Stimulated activated CD4-positive, alpha-beta T cell treated with anti-CD3 and anti-CD28 coated beads, TNF-alpha, amount 100 ng/mL, for 48 hours (primary cell): ENCODE measurements around the gene SLC66A2.
"Not testable (repeated sequence)": the region's sequence is repeated elsewhere in the genome, so short reads cannot be mapped to it uniquely, and the experiment has no call there.

Experiments used
- DNase-seq, 3 donors: peaks; one replicate each; pipeline ENCODE4 v3.0.0-alpha.2; 2020; ENCODE audit warnings: low read depth in 3 of 3

The SLC66A2 gene

DNA sequence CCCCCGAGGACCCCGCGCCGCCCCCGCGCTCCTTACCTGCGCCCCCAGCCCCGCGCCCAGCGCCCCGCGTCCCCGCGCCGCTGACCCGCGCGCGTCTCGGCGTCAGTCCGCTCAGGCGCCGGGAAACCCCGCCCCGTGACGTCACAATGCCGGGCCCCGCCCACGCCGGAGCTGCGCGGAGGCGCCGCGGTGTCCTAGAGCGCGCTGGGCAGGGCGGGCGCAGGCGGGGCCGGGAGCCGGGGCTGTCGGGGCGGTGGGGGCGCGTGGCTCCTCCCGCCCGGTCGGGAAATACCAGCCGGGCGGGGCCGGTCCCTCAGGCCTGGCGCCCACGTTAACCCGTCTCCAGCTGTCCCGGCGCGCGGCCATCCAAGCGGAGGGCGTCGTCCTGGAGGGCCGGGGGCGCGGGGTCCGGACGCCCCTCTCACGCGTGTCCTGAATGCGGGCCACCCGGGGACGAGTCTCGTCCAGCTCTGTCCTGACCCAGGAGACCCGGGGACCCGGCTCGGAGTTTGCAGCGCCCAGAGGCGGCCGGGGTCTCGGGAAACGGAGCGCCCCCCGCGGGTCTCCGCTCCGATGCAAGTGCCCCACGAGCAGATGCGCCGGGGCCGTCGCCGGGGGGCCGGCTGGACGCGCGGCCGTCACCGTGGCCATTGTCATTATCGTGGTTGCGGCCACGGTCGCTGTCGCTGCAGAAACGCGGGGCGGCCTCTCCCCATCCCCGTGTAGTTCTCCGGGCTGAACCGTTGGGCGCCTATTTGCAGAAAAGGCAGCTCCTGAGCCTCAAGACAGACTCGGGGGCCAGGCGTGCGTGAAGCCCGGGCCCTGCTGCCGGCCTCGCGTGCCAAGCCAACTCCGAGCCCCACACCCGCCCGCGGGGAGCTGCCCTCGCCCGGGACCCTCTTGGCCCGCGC lies at the start of gene SLC66A2:
Gene SLC66A2 (minus strand): TSS at position 109 of the 911 bp plus-strand sequence. CDS start 727 bp downstream, outside the sequence.
- peak; percentile 84 to 96 (median 90) for DNase-seq

DNA sequence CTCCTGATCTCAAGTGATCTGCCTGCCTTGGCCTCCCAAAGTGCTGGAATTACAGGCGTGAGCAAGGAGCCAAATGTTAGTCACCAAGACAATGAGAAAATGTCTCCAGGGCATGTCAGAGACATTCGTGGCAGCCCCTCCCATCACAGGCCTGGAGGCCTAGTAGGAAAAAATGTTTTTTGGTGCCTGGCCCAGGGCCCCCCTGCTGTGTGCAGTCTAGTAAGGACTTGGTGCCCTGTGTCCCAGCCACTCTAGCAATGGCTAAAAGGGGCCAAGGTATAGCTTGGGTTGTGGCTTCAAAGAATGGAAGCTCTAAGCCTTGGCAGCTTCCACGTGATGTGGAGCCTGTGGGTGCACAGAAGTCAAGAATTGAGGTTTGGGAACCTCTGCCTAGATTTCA lies 49.4 kb upstream of the SLC66A2 start:
- no peak for DNase-seq

DNA sequence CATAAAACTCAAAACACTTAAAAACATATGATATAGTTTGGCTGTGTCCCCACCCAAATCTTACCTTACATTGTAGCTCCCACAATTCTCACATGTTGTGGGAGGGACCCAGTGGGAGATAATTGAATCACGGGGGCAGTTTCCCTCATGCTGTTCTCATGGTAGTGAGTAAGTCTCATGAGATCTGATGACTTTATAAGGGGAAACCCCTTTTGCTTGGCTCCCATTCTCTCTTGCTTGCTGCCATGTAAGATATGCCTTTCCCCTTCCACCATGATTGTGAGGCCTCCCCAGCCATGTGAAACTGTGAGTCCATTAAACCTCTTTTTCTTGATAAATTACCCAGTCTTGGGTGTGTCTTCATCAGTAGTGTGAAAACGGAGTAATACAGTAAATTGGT lies 48.2 kb upstream of the SLC66A2 start:
- not testable (repeated sequence) for DNase-seq

DNA sequence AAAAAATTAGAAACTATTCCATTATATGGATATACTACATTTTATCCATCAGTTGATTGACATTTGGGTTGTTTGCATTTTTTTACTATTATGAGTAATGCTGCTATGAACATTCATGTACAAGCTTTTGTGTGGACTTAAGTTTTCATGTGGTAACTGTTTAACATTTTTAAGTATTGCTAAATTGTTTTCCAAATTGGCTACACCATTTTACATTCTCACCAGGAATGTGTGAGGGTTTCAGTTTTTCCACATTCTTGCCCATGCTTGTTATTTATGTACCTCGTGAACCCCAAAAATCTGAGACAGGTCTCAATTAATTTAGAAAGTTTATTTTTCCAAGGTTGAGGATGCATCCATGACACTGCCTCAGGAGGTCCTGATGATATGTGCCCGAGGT lies 40.0 kb upstream of the SLC66A2 start:
- DNase-seq: no peak

DNA sequence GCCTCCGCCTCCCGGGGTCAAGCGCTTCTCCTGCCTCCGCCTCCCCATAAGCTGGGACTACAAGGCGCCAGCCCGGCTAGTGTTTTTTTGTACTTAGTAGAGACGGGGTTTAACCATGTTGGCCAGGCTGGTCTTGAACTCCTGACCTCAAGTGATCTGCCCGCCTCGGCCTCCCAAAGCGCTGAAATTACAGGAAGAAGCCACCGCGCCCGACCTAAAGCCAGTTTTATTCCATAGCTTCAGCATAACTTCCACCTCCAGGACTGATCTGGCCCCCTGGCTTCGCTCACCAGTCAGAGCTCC lies 37.7 kb upstream of the SLC66A2 start:
- no peak for DNase-seq

DNA sequence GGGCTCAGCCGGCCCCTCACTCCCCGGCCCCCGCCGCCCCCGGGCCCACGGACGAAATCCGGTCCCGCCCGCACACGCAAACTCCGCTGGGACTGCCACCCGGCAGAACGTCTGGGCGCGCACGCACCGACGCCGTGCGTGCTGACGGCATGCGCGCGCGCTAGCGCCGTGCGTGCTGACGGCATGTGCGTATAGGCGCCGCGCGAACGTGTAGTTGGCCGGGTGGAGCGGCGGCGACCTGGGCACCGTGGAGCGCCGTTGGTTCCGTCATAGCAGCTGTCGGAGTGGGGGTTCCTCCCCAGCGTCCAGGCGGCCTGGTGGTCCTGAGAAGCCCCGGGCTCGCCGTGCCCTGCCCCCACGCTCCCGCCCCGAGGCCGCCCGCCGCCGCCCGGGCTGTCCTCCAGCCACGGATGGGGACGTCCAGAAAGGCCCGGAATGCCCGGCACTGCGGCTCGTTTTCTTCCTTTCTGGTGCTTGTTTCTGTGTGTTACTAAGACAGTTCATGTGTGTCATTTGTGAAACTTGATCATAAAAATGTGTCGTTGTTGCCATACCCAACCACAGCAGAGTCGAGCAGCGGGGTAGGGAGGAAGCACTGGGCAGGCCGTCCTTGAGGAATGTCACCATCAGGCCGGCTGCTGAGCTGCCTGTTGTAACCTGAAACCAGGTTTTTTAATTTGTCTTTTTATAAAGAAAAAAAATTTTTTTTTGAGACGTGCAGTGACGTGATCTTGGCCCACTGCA lies 37.2 kb upstream of the SLC66A2 start, which contains the start of gene TXNL4A:
Gene TXNL4A (minus strand): TSS at position 113 of the 744 bp plus-strand sequence. CDS start 171 bp downstream, outside the sequence.
- peak; percentile 70 to 73 (median 72) for DNase-seq

DNA sequence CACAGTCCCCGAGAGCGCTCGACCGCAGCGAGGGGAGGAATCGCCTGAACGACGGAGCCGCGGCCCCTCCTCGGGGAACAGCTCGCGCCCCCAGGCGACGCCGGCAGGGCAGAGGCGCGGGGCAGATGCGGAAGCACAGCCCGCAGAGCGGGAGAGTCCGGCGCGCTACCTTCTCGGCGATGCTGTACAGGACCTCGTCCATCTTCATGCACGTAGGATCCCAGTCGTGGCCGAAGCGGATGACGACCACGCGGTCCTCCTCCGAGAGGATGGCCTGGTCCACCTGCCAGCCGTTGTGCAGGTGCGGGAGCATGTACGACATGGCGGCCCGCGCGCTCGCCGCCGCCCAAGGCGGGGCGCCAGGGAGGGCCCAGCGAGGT lies 36.6 kb upstream of the SLC66A2 start:
- peak; percentile 24 to 49 (median 36) for DNase-seq

DNA sequence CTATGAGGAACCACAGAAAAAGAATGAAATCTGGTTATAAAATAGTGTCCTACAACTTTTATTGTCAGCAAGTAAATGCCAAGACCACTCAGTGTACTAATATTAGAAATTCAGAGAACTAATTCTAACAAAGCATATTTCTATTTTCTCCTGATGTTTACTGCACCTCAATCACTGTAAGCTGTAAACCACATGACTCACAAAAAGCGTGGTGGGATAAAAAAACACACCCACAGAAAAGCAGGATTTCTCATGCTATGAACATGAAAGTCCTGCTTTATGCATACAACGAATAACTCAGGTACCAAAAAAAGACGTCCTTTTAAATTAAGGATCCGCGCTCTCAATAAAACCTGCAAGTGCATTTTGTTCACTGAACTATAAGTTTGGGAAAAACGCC lies 36.1 kb upstream of the SLC66A2 start:
- no peak for DNase-seq

DNA sequence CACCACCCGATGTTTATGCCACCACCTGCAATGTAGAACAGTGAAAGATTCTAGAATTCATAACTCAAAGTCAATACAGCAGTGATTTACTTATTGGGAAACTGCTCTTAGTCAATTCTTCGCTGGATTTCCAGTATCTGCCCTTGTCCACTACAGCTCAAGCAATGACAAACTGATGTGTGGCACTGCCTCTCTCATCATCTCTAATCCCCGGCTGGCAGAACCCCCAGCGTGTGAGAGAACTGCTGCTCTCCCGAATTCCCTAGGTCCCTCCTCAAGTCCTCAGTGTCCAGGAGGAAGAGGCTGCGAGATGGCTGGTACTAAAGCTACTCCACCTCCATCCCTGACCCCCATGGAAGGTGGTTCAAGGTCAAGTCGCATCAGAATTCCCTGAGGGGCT lies 35.3 kb upstream of the SLC66A2 start:
- no peak for DNase-seq

DNA sequence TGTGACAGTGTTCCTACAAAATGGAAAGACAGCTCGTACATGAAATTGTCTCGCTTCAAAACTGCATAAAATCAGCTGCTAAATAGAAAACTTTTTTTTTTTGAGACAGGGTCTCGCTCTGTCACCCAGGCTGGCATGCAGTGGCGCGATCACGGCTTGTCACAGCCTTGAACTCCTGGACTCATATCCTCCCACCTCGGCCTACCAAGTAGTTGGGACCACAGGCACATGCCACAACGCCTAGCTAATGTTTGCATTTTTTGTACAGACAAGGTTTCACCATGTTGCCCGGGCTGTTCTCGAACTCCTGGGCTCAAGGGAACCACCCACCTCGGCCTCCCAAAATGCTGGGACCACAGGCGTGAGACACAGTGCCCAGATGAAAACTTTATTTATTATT lies 33.7 kb upstream of the SLC66A2 start:
- no peak for DNase-seq

DNA sequence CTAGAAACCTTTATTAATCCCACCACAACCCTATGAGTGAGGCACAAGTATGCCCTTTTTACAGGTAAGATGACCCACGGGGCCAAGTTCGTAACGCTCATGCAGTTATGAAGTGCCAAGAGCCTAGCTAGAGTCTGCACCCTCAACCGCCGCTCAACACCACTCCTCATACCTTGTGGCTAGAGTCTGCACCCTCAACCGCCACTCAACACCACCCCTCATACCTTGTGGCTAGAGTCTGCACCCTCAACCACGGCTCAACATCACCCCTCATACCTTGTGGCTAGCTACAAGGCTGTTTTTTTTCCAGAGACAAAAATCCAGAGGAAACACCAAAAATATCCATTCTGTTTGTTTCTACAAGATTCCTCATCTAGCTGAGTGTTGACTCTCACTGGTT lies 32.3 kb upstream of the SLC66A2 start:
- DNase-seq: no peak

DNA sequence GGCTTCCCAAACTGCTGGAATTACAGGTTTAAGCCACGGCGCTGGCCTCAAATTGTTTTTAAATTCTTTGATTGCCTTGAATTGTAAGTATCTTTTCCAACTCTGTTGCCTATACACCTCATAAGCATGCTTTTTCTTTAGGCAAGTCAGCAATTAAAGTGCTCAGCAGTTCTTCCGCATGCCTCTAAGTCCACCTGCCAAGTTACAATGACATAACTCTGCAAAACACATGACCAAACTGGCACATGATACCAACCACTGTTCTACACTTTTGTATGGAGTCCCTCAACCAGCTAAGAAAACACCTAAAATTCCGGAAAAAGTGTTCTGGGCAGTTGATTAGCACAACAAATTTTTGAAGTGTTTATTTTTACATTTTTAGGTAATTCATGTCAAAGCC lies 31.8 kb upstream of the SLC66A2 start:
- DNase-seq: no peak

DNA sequence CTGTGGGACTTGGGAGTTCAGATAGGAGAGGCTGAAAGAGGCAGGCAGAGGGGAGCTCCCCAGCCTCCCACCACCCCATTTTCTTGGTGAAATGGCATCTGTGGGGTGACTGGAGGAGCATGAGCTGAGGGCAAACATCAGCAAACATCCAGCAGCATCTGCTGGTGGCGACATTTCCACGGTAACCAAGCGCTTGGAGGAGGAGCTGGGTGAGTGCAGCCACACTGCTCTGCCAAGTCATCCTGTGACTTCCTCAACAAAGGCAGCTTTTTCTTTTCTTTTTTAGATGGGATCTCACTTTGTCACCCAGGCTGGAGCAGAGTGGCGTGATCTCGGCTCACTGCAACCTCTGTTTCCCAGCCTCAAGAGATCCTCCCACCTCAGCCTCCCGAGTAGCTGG lies 31.3 kb upstream of the SLC66A2 start:
- no peak for DNase-seq

DNA sequence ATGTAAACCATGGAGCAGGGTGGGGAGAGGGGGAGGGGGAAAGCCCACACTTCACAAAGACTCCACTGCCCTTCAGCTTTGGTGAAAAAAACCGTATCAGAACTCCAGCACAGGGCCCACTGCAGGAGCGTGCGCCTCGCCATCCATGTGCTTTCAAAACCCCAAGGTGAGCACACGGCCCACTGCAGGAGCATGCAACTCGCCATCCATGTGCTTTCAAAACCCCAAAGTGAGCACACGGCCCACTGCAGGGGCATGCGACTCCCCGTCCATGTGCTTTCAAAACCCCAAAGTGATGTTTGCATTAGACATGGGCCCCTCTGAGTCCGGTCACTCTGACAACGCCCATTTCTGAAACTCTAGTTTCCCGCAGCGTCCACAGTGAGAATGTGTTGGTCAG lies 29.1 kb upstream of the SLC66A2 start:
- no peak for DNase-seq

DNA sequence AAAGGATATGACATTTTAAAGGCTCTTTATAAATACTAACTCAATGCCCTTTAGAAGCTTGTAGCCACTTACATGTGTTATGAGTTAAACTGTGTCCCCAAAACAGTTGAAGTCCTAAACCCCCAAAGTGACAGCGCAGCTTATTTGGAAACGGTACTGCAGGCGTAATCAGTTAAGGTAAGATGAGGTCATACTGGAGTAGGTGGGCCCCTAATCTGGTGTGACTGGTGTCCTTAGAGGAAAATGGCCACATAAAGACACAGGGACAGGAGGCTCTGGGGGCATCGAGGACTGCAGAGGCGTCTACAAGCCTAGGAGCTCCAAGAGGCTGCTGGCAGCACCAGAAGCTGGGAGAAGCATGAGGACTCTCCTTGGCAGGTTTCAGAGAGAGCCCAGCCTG lies 28.4 kb upstream of the SLC66A2 start:
- DNase-seq: no peak

DNA sequence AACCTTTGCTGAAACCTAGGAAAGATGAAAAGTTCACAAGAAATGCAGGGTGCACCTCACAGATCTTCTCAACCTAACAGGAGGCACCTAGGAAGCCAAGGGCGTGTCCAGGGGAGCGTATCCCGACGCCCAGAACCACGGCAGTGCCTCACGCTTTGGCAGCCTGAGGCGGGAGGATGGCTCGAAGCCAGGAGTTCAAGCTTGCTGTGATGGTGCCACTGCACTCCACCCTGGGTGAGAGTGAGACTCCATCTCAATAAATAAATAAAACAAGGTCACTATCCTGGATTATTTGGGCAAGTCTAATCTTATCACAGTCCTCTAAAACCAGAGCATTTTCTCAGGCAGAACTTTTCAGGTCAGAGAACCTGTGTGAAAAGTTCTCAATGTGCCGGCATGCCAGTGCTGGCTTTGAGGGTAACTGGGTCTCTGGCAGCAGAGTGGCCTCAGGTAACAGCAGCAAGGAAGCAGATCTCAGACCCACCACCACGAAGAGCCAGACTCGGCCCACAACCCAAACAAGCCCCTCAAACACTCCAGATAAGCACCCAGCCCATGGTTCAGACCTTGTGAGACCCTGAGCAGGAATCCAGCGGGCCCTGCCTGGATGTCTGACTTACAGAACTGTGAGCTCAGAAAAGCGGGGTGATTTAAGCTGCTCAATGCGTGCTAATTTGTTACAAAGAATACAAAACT lies 24.7 kb upstream of the SLC66A2 start:
- no peak for DNase-seq

DNA sequence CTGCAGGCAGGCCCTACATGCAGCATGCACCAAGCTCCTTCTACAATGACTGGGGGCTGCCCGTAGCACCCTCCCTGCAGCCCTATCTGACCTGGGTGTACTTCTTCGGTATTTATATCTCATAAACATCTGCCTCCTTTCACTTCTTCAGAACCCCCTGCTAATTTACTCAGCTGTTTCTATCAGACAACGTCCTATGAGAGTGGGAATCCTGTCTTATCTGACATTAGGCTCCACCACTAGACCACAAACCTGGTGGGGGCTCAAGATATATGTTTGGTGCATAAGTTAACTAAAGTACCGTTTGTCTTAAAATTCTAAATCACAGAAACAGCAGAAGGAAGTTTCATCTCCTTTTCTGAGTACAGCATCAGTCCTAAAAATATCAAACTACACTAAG lies 23.6 kb upstream of the SLC66A2 start:
- DNase-seq: no peak

DNA sequence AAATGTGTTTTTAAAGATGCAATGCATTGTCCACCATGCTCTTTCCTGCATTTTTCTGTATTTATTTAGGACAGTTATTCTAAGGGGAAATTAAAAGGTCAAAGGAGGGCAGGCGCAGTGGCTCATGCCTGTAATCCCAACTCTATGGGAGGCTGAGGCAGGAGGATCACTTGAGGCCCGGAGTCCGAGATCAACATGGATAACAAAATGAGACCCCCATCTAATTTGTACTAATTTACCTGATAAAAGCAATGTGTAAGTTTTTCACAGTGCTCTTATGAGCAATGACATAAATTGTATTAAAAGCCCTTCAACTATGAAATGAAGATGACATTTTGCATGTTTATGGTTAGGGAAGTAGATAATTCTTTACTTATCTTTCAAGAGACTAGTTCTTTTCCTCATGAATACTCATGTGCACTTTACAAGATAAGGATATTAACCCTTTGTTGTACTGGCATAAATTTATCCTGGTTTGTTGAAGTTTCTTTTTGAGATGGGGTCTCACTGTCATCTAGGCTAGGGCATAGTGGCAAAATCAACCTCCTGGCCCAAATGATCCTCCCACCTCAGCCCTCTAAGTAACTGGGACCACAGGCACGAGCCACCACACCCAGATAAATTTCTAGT lies 22.7 kb upstream of the SLC66A2 start:
- no peak for DNase-seq

DNA sequence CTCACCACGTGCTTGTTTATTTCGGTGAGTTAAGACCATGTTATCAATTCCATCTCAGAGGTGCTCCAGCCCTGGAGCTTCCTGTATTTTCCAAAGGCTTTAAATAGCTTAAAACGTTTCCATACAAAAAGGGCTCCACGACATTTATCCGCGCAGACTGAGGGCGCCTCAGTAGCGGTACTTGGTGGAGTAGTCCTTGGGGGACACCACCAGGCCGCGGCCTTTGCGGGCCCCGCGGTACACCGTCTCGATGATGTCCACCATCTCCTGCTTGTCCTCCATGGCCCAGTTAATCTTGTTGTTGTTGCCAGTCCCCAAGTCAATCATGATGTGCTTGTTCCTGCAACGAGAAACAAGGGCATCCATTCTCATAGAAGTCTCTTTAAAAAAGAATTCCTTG lies 22.1 kb upstream of the SLC66A2 start:
- no peak for DNase-seq

DNA sequence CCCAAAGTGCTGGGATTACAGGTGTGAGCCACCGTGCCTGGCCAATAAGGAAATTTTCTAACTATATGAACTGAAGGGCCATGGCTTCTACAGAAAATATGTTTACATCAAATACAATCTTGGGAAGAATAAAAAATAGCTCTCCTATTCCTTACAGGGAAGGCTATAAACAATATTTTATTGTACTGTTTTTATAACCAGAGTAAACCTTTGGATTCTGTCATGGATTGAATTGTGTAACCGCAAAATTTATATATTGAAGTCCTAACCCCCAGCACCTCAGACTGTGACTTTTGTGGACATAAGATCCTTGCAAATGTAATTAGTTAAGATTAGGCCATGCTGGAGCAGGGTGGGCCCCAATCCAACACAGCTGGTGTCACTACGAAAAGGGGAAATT lies 21.3 kb upstream of the SLC66A2 start:
- DNase-seq: no peak

DNA sequence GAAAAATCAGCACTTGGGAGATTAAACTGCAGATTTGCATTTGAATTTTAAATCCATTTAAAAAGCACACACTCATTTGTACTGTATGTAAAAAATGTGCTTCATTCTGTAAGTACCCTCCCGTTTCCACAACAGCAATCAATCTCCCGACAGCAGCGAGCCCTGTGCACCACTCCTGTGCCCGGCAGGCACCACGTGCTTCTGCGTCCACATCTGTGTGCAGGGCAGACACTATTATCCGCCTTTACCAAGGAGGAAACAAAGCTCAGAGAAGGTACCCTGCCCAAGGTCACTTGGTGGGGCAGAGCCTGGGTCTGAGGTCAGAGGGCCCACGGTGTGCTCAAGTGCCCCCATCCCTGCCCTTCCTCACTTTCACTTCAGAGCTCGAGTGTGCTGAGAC lies 20.5 kb upstream of the SLC66A2 start:
- DNase-seq: no peak
